AG10803 (cell line): Measurements from ENCODE around the gene GSTP1.
"Not testable (repeated sequence)": the region's sequence is repeated elsewhere in the genome, so short reads cannot be mapped to it uniquely, and the experiment has no call there.

ENCODE experiments used
- DNase-seq: peaks from one replicate; pipeline ENCODE4 v3.0.0; 2010; ENCODE audit warnings: low read depth
- H3K4me3 ChIP-seq: 2 replicates; pipeline ENCODE4 v1.5.1; 2011; ENCODE audit warnings: mild to moderate bottlenecking, low read length, control low read depth
- CTCF ChIP-seq: conservative IDR thresholded peaks from 2 replicates; pipeline ENCODE4 v1.5.1; 2011; ENCODE audit warnings: mild to moderate bottlenecking, low read length, control low read depth, inconsistent platforms

GSTP1 gene

DNA sequence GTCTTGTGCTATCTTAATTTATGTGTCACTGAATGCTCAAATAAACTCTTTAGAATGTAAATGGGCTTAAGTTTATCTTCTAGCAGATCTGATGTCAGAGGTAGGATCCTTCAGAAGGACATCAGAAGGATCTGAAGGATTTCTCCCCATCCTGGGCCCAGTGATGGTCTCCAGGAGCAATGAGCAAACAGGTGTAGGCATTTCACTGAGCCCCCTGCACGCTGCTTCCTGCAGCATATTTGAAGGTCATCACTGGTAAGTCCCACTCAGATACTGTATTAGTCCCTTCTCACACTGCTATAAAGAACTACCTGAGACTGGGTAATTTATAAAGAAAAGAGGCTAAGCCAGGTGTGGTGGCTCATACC, 4.5 kb downstream of the GSTP1 start:
- H3K4me3 ChIP-seq = no peak overlapping the region
- DNase-seq = no peak
- no peak for TF ChIP-seq CTCF

GRCh38 chr11:67588899-67589415, 5.3 kb downstream of the GSTP1 start:
- not testable (repeated sequence) for H3K4me3 ChIP-seq

DNA sequence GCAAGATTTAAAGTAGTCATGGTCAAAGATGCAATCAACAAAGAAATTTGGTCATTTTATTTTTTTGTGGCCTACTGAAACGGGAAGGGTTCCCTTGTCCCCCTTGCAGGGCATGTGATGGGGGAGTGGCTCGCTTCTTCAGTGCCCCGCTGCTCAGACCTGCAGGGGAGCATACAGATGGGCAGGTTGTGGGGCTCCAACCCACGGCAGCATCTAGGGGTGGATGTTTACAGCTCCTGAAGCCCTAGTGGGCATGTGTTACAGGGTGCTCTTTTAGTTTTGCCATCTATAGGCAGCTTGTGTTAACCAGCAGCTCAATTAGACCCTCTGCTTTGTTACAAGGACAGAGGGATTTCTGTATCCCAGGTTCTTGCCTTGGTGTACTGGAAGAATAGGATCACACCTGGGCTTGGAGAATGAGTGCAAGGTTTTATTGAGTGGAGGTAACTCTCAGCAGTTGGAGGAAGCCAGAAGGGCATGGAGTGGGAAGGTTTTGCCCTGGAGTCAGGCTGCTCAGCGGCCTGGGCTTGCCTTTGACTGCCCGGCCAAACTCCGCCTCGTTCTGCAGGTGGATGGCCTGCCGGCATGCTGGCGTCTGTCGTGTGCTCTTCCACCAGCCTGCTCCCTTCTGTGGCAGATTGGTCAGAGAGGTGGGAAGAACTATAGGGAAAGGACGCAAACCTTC, 9.4 kb downstream of the GSTP1 start:
- DNase-seq = no peak
- H3K4me3 ChIP-seq = no peak overlapping the region
- TF ChIP-seq CTCF = no peak

More at GRCh38 chr11:67588899-67589415, 5.3 kb downstream of the GSTP1 start:
- not testable (repeated sequence) for DNase-seq

DNA sequence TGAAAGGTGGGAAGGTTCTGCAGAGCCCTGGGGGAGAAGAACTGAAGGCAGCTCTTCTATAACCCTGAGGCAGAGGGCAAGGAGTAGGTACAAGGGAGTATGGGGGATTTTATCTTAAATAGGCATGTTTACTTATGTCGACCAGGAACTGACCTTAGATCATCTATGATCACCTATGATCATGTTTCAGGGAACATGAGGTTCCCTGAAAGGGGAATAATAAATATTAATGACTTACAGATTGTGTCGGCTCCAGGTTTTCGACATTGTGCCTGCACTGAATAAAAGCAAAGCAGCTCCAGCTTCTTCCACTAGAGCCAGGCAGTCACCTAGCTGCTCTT, 9.9 kb downstream of the GSTP1 start:
- no peak for TF ChIP-seq CTCF
- no peak for DNase-seq
- H3K4me3 ChIP-seq = no peak overlapping the region

GRCh38 chr11:67594480-67594879, 10.9 kb downstream of the GSTP1 start:
- H3K4me3 ChIP-seq = no peak overlapping the region
- DNase-seq = no peak
- TF ChIP-seq CTCF = no peak

GRCh38 chr11:67596753-67597300, 13.2 kb downstream of the GSTP1 start:
- H3K4me3 ChIP-seq = no peak overlapping the region
- no peak for DNase-seq
- no peak for TF ChIP-seq CTCF

DNA sequence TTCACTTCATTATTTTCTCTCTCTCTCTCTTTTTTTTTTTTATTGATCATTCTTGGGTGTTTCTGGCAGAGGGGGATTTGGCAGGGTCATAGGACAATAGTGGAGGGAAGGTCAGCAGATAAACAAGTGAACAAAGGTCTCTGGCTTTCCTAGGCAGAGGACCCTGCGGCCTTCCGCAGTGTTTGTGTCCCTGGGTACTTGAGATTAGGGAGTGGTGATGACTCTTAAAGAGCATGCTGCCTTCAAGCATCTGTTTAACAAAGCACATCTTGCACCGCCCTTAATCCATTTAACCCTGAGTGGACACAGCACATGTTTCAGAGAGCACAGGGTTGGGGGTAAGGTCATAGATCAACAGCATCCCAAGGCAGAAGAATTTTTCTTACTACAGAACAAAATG, 13.8 kb downstream of the GSTP1 start:
- not testable (repeated sequence) for H3K4me3 ChIP-seq

GRCh38 chr11:67597963-67598362, 14.4 kb downstream of the GSTP1 start:
- not testable (repeated sequence) for DNase-seq, H3K4me3 ChIP-seq

More for the DNA sequence above, 13.8 kb downstream of the GSTP1 start:
- DNase-seq = not testable (repeated sequence)

DNA sequence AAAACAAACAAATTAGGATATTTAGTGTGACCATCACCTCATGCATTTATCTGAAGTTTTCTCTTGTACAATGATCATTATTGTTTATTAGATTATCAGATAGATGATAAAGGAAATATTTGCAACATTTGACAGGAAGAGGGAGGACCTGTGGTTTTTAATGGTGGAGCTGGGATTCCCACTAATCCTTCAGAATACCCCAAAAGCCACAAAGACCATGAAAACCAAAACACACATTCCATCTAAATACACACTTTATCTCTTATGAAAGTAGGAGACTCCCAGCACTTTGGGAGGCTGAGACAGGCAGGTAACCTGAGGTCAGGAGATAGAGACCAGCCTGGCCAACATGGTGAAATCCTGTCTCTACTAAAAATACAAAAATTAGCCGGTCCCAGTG, 15.5 kb downstream of the GSTP1 start:
- no peak for DNase-seq
- TF ChIP-seq CTCF = no peak
- H3K4me3 ChIP-seq = no peak overlapping the region
